Nephron (organoid): ENCODE results near the gene RALGPS1.

Experiments used
- H3K27ac Mint-ChIP-seq, 3 experiments: 2 replicates each; pipeline ENCODE4 v1.8.0; 2020; ENCODE audit warnings: mixed read lengths in 3 of 3, mild to moderate bottlenecking in 2 of 3, moderate library complexity in 1 of 3
- H3K27me3 Mint-ChIP-seq: 2 replicates; pipeline ENCODE4 v1.8.0; 2021; ENCODE audit warnings: low read depth, mild to moderate bottlenecking, moderate library complexity, mixed read lengths
- H3K36me3 Mint-ChIP-seq: 2 replicates; pipeline ENCODE4 v1.8.0; 2020; ENCODE audit warnings: low read depth, mixed read lengths
- H3K4me1 Mint-ChIP-seq: 2 replicates; pipeline ENCODE4 v1.8.0; 2020; ENCODE audit warnings: mixed read lengths
- H3K4me3 Mint-ChIP-seq, 3 experiments: 2 replicates each; pipeline ENCODE4 v1.8.0; 2020; ENCODE audit warnings: mild to moderate bottlenecking in 3 of 3, mixed read lengths in 3 of 3, moderate library complexity in 2 of 3
- H3K9me3 Mint-ChIP-seq: 2 replicates; pipeline ENCODE4 v1.8.0; 2020; ENCODE audit warnings: mixed read lengths
- TF ChIP-seq, protein P1 (sequence below), 3 experiments: fragments of 200-600 bp; sonication (generic); IDR thresholded peaks; one replicate each; pipeline ENCODE4 v1.5.0; 2021; ENCODE audit warnings: antibody characterized with exemption in 3 of 3; ENCODE audit not compliant: unreplicated experiment in 3 of 3

The RALGPS1 gene

DNA sequence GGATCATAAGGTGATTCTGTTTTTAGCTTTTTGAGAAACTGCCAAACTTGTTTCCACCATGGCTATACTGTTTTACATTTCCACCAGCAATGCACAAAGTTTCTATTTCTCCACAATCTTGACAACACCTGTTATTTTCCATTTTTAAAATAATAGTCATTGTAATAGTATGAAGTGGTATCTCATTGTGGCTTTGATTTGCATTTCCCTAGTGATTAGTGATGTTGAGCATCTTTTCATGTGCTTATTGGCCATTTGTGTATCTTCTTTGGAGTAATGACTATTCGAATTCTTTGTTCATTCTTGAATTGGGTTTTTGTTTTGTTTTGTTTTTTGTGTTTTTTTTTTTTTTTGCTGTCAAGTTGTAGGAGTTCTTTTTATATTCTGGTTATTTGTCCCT, 354.9 kb downstream of the RALGPS1 start:
- H3K4me3 Mint-ChIP-seq = no peak overlapping the region
- no peak overlapping the region for H3K27ac Mint-ChIP-seq
- TF ChIP-seq, protein P1, sequence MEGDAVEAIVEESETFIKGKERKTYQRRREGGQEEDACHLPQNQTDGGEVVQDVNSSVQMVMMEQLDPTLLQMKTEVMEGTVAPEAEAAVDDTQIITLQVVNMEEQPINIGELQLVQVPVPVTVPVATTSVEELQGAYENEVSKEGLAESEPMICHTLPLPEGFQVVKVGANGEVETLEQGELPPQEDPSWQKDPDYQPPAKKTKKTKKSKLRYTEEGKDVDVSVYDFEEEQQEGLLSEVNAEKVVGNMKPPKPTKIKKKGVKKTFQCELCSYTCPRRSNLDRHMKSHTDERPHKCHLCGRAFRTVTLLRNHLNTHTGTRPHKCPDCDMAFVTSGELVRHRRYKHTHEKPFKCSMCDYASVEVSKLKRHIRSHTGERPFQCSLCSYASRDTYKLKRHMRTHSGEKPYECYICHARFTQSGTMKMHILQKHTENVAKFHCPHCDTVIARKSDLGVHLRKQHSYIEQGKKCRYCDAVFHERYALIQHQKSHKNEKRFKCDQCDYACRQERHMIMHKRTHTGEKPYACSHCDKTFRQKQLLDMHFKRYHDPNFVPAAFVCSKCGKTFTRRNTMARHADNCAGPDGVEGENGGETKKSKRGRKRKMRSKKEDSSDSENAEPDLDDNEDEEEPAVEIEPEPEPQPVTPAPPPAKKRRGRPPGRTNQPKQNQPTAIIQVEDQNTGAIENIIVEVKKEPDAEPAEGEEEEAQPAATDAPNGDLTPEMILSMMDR (IDR thresholded peaks at IDR 0.05; ENCODE audit: unreplicated experiment in 3 of 3) = no peak
- H3K4me1 Mint-ChIP-seq = peaks cover 21% of the 10 kb centered on the region
- H3K27me3 Mint-ChIP-seq = no peaks in the 10 kb centered on the region
- peaks cover 7% of the 10 kb centered on the region for H3K36me3 Mint-ChIP-seq
- H3K9me3 Mint-ChIP-seq = no peaks in the 10 kb centered on the region
